Activated naive CD4-positive, alpha-beta T cell treated with anti-CD3 and anti-CD28 coated beads, Interleukin-2, amount 10 ng/mL, durations not matched to agents 7 days and 5 days (primary cell): Measurements from ENCODE around the gene SNX4.
"Not testable (repeated sequence)": the region's sequence is repeated elsewhere in the genome, so short reads cannot be mapped to it uniquely, and the experiment has no call there.

ENCODE experiments used
- CTCF ChIA-PET: fragments of 350-600 bp; sonication (Branson Sonifier 250); formaldehyde crosslinking; loops from one replicate; lab custom pipeline; 2021; ENCODE audit warnings: antibody characterized with exemption; lab: Charles Lee
- DNase-seq: peaks from one replicate; pipeline ENCODE4 v3.0.0-alpha.2; 2020
- H3K27ac Mint-ChIP-seq: one replicate; pipeline ENCODE4 v1.8.0; 2021; ENCODE audit warnings: mild to moderate bottlenecking, moderate library complexity, mixed read lengths
- H3K27me3 Mint-ChIP-seq: one replicate; pipeline ENCODE4 v1.8.0; 2021; ENCODE audit warnings: mild to moderate bottlenecking, mixed read lengths
- H3K36me3 Mint-ChIP-seq: one replicate; pipeline ENCODE4 v1.8.0; 2021; ENCODE audit warnings: mixed read lengths
- H3K4me1 Mint-ChIP-seq: one replicate; pipeline ENCODE4 v1.8.0; 2021; ENCODE audit warnings: mixed read lengths
- H3K4me3 Mint-ChIP-seq: one replicate; pipeline ENCODE4 v1.8.0; 2021; ENCODE audit warnings: mild to moderate bottlenecking, moderate library complexity, mixed read lengths
- H3K9me3 Mint-ChIP-seq: one replicate; pipeline ENCODE4 v1.8.0; 2021; ENCODE audit warnings: mixed read lengths

The SNX4 gene

GRCh38 chr3:125405515-125405914 lies 114.5 kb downstream of the SNX4 start:
- DNase-seq, H3K36me3 Mint-ChIP-seq, CTCF ChIA-PET, H3K27ac Mint-ChIP-seq, H3K4me3 Mint-ChIP-seq, H3K4me1 Mint-ChIP-seq: not testable (repeated sequence)
- Mint-ChIP-seq H3K27me3 (peaks cover 33% of the 10 kb centered on the region), H3K9me3 (peaks cover 12% of the 10 kb centered on the region)

- no peaks in the 10 kb centered on the region for H3K4me1 Mint-ChIP-seq
- H3K27me3 Mint-ChIP-seq: peaks cover 44% of the 10 kb centered on the region
- peaks cover 12% of the 10 kb centered on the region for H3K9me3 Mint-ChIP-seq
- H3K27ac Mint-ChIP-seq: no peak overlapping the region
- CTCF ChIA-PET: no interaction called here
- no peaks in the 10 kb centered on the region for H3K36me3 Mint-ChIP-seq
- H3K4me3 Mint-ChIP-seq: no peak overlapping the region
- DNase-seq: no peak
Observed at GRCh38 chr3:125403789-125404188, 116.2 kb downstream of the SNX4 start.

GRCh38 chr3:125402639-125403038 lies 117.4 kb downstream of the SNX4 start:
- CTCF ChIA-PET: no interaction called here
- no peaks in the 10 kb centered on the region for H3K4me1 Mint-ChIP-seq
- H3K4me3 Mint-ChIP-seq: no peak overlapping the region
- no peaks in the 10 kb centered on the region for H3K36me3 Mint-ChIP-seq
- no peak for DNase-seq
- H3K9me3 Mint-ChIP-seq: peaks cover 12% of the 10 kb centered on the region
- no peak overlapping the region for H3K27ac Mint-ChIP-seq
- peaks cover 50% of the 10 kb centered on the region for H3K27me3 Mint-ChIP-seq

DNA sequence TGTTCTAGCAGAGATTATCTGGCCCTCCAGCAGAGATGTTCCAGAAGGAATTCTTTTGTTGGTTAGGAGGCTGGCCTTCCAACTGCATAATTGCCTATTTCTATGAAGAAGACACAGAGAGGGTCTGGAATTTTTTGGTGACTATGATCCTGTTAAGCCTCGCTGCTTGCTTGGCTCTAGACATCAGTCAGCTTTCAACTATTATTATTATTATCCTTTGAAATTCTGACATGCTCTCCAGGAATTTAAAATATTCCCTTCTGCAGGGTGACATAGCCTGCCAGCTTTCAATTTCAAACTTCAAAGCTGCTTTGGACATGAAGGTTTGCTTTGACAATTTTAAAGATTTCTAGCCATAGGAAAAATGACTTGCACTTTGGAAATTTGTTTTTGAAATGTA lies 118.6 kb downstream of the SNX4 start:
- no peak for DNase-seq
- Mint-ChIP-seq H3K27me3 (peaks cover 46% of the 10 kb centered on the region), H3K27ac (no peak overlapping the region), H3K4me3 (no peak overlapping the region), H3K36me3 (no peaks in the 10 kb centered on the region), H3K9me3 (peaks cover 12% of the 10 kb centered on the region), H3K4me1 (no peaks in the 10 kb centered on the region)
- CTCF ChIA-PET: no interaction called here

GRCh38 chr3:125398952-125399351 lies 121.0 kb downstream of the SNX4 start:
- CTCF ChIA-PET: no interaction called here
- Mint-ChIP-seq H3K27ac (no peak overlapping the region), H3K36me3 (no peaks in the 10 kb centered on the region), H3K4me1 (no peaks in the 10 kb centered on the region), H3K9me3 (no peaks in the 10 kb centered on the region), H3K4me3 (no peak overlapping the region), H3K27me3 (peaks cover 46% of the 10 kb centered on the region)
- DNase-seq: no peak
